ENCODE measurements around the gene CCDC24.

CCDC24 gene

DNA sequence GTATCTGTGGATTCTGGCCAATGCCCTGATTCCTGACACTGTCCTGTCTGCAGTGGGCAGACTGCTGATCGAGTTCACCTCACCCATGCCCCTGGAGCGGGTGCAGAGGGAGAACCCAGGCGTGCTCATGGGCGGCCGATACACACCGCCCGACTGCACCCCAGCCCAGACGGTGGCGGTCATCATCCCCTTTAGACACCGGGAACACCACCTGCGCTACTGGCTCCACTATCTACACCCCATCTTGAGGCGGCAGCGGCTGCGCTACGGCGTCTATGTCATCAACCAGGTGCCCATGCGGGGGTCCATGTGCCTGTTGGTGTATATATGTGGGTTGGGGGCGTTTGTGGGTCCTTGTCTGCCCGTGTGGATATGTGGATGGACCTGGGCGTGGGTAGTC lies 9.8 kb upstream of the CCDC24 start:
- no peak for DNase-seq

DNA sequence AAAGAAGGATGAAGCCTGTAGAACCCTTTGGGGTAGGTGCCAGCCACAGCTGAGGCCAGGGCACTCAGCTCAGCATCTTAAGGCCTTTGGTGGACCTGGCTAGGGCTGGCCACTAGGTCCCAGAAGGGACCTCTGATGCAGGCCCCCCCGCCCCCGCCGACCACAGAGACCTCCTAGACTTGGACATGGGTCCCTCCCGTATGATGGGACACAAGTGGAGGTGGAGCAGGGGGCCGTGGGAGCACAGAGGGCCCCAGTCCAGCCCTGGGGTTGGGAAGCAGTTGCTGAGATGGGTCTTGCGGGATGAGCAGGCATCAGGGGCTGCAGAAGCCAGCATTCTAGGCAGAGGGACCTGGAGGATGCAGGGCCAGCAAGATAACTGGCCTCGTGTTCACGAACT lies 9.2 kb upstream of the CCDC24 start:
- DNase-seq = no peak

DNA sequence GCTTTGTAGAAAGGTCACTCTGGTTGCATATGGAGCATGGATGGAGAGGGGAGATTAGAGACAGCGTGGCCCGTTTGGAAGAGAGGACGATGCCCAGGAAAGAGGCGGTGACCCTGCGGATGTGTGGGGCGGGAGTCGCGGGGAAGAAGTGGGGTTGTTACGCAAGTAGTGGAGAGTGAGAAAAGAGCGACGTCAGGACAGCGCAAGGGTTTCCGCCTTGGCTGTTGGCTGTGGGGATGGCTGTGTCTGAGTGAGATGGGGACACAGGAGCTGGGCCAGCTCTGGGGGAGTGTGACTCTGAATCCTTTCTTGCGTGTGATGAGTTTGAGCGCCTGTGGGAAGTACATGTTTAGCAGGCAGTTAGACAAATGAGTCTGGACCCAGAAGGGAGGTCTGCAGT lies 8.6 kb upstream of the CCDC24 start:
- no peak for DNase-seq

DNA sequence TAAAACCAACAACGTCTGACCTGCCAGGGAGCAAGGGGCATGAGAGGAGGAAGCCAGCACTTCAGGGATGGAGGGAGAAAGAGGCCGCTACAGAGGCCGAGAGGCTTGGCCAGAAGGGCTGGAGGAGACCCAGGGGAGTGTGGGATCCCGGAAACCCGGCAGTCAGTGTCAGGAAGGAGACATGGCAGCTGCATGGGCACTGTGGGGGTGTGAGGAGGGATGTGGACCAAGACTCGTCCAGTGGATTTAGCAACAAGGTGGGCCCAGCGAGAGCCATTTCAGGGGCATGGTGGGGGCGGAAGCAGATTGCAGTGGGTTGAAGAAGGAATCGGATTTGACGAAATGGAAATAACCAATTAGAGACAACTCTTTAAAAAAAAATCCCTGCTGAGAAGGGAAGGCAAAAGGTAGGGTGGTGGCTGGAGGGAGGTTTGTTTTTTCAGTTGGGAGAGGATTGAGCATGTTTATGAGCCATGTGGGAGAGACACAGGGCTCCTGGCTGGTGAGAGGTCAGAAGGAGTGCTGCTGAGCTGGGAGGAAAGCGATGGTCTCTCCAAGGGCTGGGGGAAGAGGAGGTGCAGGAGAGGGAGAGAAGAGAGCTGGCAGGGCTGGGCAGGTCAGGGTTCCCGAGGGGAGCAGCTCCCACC lies 8.0 kb upstream of the CCDC24 start:
- no peak for DNase-seq

DNA sequence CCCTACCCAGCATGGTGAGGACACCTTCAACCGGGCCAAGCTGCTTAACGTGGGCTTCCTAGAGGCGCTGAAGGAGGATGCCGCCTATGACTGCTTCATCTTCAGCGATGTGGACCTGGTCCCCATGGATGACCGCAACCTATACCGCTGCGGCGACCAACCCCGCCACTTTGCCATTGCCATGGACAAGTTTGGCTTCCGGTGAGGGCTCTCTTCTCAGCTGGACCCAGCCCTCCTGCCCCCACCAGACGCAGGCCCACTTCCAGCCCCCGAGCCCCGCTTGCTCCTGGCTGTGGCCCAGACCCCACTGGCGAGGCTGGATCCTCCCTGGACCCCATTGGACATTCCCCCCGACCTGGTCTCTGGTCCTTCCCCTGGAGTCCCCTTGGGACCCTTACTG lies 6.5 kb upstream of the CCDC24 start:
- no peak for DNase-seq

DNA sequence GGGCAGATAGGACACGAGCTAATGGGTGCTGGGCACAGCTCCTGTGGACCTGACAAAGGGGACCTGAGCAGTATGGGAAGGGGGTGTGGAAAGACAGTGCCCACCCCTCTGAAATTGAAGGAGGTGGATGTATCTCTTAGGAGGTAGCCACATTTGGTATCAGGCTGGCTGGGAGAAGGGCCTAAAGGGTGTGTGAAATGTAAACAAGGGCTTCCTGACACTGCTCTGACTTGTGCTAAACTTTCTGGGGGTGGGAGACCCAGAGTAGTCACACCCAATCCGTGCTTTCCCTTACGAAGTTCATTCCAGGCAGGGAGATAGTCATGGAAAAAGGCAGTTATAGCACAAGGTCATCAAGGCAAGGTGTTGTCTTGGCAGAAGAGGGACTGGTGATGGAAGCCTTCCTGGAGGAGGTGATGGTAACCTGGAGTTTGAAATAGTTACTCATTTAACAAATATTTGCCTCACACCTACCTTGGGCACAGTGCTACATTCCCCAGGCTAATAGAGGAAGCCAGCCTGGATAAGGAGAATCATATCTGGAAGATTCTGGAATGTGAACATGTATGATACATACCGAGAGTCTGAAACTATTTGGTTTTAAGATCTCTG lies 5.3 kb upstream of the CCDC24 start:
- DNase-seq = no peak

DNA sequence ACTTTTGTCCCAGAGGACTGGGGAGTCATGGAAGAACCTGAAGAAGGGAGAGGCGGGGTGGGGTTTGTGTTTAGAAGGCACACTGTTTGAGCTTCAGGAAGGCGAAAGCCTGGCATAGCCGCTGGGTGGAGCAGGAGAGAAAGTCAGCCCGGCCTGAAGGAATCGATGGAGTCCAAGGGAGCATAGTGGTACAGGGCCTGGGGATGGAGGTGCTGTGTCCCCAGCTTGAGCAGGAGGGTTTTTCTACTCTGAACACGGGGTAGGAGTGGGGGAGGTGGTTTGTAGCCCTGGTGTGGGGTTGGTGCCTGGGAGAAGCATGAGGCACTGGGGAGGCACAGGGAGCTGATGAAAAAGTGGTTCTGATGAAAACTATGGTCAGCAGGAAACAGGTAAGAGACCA lies 4.7 kb upstream of the CCDC24 start:
- DNase-seq = no peak

DNA sequence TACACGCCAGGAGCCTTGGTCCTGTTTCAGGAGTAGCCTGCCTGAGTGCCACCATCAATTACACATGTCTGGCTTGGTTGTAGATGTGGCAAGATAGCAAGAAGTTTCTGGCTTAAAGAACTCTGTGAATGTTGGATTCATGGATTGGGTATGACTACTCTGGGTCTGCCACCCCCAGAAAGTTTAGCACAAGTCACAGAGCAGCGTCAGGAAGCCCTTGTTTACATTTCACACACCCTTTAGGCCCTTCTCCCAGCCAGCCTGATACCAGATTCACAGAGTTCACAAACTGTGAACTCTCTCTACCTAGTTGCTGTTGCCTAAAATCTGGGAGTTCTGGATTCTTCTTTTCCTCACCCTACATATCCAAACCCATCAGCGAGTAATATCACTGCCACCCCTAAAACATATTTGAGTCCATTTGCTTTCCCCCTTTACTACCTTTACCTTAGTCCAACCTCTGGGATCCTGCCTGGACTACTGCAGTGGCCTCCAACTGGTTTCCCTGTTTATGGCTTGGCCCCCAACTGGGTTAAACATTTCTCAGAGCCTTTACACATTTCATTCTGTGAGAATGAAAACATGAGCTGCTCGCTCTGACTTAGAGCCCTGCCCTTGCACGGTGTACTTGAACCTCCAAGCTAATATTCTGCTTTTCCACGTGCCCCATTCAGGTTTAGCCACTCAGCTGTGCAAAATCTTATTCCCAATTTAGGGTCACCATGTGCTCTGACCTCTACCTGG lies 4.1 kb upstream of the CCDC24 start:
- no peak for DNase-seq

DNA sequence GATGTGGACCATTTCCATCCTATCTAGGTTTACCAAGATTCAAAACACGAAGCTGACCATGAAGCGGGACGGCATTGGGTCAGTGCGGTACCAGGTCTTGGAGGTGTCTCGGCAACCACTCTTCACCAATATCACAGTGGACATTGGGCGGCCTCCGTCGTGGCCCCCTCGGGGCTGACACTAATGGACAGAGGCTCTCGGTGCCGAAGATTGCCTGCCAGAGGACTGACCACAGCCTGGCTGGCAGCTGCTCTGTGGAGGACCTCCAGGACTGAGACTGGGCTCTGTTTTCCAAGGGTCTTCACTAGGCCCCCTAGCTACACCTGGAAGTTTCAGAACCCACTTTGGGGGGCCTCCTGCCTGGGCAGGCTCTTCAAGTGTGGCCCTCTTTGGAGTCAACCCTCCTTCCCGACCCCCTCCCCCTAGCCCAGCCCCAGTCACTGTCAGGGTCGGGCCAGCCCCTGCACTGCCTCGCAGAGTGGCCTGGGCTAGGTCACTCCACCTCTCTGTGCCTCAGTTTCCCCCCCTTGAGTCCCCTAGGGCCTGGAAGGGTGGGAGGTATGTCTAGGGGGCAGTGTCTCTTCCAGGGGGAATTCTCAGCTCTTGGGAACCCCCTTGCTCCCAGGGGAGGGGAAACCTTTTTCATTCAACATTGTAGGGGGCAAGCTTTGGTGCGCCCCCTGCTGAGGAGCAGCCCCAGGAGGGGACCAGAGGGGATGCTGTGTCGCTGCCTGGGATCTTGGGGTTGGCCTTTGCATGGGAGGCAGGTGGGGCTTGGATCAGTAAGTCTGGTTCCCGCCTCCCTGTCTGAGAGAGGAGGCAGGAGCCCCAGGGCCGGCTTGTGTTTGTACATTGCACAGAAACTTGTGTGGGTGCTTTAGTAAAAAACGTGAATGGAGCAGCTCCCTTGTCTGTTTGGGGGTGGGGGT lies 864 bp upstream of the CCDC24 start:
- no peak for DNase-seq

DNA sequence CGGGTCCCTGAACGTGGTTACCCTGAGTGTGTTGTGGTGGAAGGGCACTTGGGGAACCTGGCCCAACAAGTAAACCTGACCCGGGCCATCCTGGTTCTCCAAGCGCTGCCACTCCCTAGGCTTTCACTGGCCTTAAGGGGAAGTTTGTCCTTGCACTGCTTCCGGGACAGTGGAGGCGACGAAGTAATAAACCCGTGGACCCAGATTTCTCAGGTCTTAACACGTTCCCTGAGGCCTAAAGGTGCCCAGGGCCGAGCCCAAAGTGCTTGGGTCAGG lies 261 bp upstream of the CCDC24 start:
- DNase-seq = no peak

DNA sequence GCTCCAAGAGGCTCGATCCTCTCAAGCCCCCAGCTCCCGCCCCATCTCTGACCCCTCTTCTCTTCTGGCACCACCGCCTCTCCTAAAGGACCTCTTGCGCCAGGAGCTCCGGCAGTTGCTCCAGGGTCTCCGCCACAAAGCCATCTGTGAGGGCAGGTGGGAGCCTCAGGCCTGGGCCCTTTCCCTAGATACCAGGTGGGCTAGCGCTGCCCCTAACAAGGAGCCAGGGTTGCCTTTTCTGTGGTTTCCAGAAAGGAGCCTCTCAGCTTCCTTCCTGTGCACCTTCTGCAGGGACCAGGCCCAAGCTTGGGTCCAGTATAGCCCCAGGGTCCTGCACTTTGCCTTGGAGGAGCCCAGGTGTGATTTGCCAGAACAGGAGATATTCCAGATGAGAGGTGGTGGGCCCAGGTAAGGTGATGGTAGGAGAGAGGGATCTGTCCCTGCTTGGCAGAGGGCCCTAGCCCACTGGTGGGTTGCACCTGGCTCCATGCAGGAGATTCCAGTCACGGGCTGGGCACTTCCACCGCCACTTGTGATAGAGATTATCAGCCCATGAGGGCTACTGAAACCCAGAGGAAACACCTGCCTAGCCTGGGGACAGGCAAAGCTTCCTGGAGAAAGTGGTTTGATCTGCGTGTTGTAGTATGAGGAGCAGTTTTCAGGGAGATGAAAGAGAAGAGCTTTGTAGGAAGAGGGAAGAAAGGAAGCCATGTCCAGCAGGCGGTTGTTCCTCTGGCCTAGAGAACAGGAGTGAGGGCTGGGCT lies 1.0 kb downstream of the CCDC24 start:
- DNase-seq = no peak

DNA sequence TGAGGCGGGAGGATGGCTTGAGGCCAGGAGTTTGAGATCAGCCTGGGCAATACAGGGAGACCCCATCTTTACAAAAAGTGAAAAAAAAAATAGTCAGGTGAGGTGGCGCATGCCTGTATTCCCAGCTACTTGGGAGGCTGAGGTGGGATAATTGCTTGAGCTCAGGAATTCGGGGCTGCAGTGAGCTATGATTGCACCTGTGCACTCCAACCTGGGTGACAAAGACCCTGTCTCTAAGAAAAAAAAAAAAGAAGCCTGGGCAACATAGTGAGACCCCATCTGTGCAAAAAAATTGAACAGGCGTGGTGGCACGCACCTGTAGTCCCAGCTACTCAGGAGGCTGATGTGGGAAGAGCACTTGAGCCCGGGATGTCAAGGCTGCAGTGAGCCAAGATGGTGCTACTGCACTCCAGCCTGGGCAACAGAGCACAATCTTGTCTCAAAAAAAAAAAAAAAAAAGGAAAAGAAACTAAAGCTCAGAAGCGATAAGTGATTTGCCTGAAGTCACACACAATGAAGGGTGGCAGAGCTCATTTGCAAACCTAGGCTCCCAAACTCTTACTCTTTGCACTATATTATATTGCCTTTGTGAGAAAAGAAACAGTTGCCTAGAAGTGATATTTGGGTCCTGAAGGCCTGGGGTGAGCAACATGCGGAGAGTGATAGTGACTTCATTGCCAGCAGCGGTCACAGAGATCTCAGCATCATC lies 2.0 kb downstream of the CCDC24 start:
- DNase-seq = no peak

DNA sequence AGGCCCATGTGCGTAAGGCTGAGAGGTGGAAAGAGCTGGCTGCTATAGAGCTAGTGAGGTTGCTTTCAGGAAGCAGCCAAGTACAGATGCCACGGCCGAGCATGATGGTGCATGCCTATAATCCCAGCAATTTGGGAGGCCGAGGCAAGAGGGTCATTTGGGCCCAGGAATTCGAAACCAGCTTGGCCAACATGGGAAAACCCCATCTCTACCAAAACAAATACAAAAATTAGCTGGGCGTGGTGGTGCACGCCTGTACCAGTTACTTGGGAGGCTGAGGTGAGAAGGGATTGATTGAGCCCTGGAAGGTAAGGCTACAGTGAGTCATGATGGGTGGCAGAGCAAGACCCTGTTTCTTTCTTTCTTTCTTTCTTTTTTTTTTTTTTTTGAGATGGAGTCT lies 2.7 kb downstream of the CCDC24 start:
- no peak for DNase-seq

DNA sequence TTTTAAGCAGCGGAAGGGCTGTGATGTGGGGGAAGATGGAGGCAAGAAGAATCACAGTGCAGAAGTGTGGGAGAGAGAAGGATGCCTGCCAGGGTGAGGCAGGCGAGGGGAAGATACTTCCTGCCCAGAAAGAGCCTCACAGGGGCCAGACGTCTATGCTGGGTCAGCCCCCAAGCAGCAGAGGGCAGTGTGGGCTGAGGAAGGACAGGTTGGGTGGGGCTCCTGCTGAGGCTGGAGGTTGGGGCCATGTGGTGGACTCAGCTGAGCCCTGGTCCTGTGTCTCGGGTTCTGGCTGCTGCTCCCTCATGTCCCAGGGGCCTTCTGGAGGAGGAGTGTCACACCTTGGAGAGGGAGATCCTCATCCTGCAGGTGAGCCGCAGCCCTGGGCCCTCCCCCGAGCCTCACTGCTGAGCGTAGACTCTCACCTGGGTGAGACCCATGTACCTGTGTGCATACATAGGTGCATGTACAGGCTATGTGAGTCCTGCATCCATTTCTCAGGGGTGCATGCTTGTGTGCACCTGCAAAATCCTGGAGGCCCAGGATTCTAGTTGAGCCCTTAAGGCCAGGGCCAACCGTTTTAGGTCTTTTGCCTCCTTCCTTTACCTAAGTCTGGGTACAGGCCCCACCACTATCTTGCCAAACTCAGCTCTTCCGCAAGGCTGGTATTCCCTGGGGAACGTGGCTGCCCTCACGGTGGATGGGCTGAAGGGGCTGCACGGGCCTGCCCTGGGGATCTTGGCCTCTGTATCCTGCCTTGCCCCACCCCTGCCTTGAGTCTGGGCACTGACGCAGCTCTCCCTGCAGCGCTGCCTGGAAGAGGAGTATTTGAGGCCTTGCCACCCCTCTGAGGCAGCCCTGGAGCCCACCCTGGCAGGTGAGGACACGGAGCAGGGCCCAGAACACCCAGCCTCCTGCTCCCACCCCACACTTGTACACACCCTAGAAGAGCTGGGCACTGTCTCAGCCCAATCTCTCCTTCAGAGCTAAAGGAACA lies 3.7 kb downstream of the CCDC24 start:
- DNase-seq = no peak

DNA sequence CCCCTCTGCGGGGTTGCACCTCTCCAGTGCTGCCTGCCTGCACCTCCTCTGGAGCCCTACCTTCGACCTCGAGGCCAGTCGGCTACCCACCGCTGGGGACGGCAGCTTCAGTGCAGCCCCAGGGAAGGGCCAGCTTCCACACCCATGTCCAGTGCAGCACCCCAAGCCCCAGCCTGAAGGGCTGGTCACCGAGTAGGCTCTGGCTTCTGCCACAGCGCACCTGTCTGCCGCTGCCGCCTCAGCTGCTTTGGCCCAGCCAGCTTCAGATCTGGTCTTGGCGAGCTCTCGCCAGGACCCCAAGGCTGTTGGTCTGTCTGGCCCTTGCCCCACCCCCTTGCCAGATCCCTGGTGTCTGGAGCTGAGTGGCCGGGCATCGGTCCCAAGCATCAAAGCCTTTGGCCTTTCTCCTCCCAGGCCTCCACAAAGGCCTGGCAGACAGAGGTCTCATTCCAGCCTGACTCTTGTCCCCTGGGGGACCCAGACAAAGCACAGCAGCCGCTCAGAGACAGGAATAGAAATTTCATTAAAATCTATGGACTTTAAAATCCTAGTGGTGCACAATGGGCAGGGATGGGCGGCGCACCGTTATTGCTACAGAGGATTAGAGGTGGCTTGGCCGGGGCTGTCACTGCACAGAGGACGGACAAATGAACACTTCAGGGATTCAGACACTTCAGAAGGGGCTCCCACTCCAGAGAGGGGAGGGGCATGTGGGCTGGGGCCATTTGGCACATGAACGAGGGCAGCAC lies 4.8 kb downstream of the CCDC24 start:
- DNase-seq = no peak

DNA sequence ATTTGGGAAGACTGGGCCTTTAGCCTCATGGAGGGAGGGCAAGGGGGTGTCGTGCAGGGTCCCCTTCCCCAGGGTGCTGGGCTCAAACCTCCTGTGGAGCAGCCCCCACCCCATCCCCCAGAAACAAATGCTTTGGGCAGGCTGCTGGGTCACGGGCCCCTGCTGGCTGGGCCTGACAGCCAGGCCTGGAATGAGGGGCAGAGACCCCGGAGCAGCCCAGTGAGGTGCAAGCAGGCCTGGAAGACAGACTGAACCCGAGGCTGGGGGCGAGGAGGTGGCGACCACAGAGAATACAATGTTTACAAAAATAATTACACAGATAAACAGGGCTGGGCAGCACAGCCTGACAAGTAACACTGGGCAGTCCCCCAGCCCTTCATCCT lies 5.3 kb downstream of the CCDC24 start:
- no peak for DNase-seq

DNA sequence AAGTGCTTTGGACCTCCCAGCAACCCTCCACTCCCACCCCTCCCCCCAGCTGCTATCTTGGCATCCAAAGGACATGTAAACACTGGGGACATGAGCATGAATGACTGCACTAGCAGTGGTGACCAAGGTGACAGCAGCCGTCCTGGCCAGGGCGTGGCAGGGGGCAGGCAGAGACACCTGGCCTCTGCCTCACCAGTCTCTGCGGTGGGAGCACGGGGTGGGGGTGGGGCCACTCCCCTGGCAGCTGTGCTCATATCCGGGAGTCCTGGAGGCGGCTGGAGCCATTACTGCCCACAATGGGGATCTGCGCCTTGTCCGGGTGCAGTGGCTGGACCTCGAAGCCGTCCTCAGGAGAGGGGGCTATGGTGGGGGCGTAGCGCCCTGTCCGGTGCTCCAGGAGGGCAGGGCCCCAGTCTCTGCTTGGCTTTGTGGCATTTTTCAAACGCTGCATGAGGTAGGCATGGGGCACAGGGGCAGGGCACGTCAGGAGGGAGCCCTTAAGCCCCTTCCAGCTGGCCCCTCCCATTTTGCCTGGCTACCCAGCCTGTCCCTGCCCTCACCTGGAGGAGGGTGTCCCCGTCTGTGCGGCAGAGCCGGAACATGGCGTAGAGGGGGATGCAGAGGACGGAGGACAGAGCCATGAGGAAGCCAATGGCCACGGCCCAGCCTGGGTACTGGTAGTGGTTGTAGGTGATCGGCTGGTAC lies 6.0 kb downstream of the CCDC24 start:
- DNase-seq = no peak

DNA sequence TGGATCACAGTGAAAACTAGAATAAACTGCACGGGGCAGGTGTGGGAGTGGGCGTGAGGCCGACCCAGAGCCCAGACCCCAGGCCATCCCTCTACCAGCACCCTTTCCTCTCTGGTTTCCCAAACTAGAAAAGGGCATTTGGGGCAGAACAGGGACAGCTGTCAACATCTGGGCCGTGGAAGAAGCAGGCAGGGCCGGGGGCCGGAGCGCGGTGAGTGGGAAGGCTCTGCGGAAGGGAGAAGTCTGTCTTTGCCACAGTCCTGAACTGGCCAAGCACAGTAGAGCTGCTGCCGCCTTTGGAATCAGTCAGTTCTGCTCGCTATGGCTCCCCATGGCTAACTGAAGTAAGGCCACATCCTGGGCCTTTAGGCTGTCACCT lies 6.6 kb downstream of the CCDC24 start:
- no peak for DNase-seq

DNA sequence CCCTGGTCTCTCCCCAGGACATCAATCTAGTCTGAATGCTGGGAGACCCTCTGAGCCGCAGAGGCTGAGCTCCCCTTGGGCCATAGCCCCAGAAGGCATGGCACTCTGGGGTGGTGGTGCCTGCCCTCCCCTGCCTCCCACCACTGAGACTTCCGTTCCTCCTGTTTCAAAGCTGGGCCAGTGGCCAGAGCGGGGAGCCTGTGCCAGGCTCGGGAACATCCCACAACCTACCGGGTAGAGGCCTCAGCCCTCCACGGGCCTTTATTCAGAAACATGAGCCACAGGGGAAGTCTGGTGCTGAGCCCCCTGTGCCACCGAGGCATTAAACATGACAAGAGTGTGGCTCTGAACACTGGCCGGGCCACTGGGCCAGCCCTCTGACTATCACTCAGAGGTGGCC lies 8.1 kb downstream of the CCDC24 start:
- DNase-seq = no peak

Measured in NCI-H1417 treated with DMSO at 0.1 percent for 48 hours (cell line).